Neural crest cell (in vitro differentiated cells): ENCODE data around the gene MAP1B. TPM values are rescaled to one million over a fixed set of nuclear protein-coding genes. Genes with fewer than 3 reads are reported as not detected.
"Not testable (repeated sequence)": the region's sequence is repeated elsewhere in the genome, so short reads cannot be mapped to it uniquely, and the experiment has no call there.

Source experiments
- DNase-seq: peaks from one replicate; pipeline ENCODE4 v3.0.0; 2021; ENCODE audit warnings: low read depth, mixed read lengths, low spot score
- H3K27ac Mint-ChIP-seq: one replicate; pipeline ENCODE4 v1.8.0; 2021; ENCODE audit warnings: mild to moderate bottlenecking, mixed read lengths; ENCODE audit not compliant: unreplicated experiment
- H3K27me3 Mint-ChIP-seq: 2 replicates; pipeline ENCODE4 v1.8.0; 2021; ENCODE audit warnings: low read depth, mild to moderate bottlenecking, mixed read lengths
- H3K36me3 Mint-ChIP-seq: 2 replicates; pipeline ENCODE4 v1.8.0; 2021; ENCODE audit warnings: low read depth, mild to moderate bottlenecking, mixed read lengths
- H3K4me1 Mint-ChIP-seq: 2 replicates; pipeline ENCODE4 v1.8.0; 2021; ENCODE audit warnings: mixed read lengths
- H3K4me3 Mint-ChIP-seq: one replicate; pipeline ENCODE4 v1.8.0; 2021; ENCODE audit warnings: mild to moderate bottlenecking, mixed read lengths
- H3K9me3 Mint-ChIP-seq: 2 replicates; pipeline ENCODE4 v1.8.0; 2021; ENCODE audit warnings: mixed read lengths
- CTCF ChIP-seq: fragments of 200-600 bp; sonication (generic); conservative IDR thresholded peaks from 2 replicates; pipeline ENCODE4 v1.5.0; 2021; ENCODE audit warnings: antibody characterized with exemption, mild to moderate bottlenecking
- total RNA-seq: library from RNA; stranded (reverse); gene quantifications from 2 replicates; pipeline ENCODE4 v1.2.1, GENCODE V29; 2021

Gene MAP1B
- total RNA-seq, 1 donor from 2014 or later, result 256 TPM

- TF ChIP-seq CTCF, result no peak
- Mint-ChIP-seq H3K27ac (no peak overlapping the region), H3K27me3 (no peaks in the 10 kb centered on the region), H3K4me3 (no peak overlapping the region), H3K36me3 (peaks cover 11% of the 10 kb centered on the region), H3K9me3 (no peaks in the 10 kb centered on the region), H3K4me1 (peaks cover 42% of the 10 kb centered on the region)
- DNase-seq, result no peak
Measured at GRCh38 chr5:72167804-72168203, 60.5 kb downstream of the MAP1B start.

- peak overlapping the region; percentile 4 for H3K4me3 Mint-ChIP-seq
- no peak for DNase-seq
- no peak overlapping the region for H3K27ac Mint-ChIP-seq
- H3K9me3 Mint-ChIP-seq, result no peaks in the 10 kb centered on the region
- no peak for TF ChIP-seq CTCF
- H3K27me3 Mint-ChIP-seq, result no peaks in the 10 kb centered on the region
- peaks cover 5% of the 10 kb centered on the region for H3K36me3 Mint-ChIP-seq
- H3K4me1 Mint-ChIP-seq, result peaks cover 35% of the 10 kb centered on the region
Measured at GRCh38 chr5:72170101-72170500, 62.8 kb downstream of the MAP1B start.

GRCh38 chr5:72171181-72171580 is 63.9 kb downstream of the MAP1B start:
- not testable (repeated sequence) for H3K27me3 Mint-ChIP-seq, H3K4me3 Mint-ChIP-seq, H3K27ac Mint-ChIP-seq, H3K9me3 Mint-ChIP-seq, DNase-seq
- Mint-ChIP-seq H3K4me1 (peaks cover 36% of the 10 kb centered on the region), H3K36me3 (peaks cover 11% of the 10 kb centered on the region)

- H3K27me3 Mint-ChIP-seq, result no peaks in the 10 kb centered on the region
- no peak for TF ChIP-seq CTCF
- no peak for DNase-seq
- H3K4me1 Mint-ChIP-seq, result peaks cover 36% of the 10 kb centered on the region
- H3K36me3 Mint-ChIP-seq, result peaks cover 11% of the 10 kb centered on the region
- H3K4me3 Mint-ChIP-seq, result no peak overlapping the region
- no peak overlapping the region for H3K27ac Mint-ChIP-seq
- H3K9me3 Mint-ChIP-seq, result no peaks in the 10 kb centered on the region
Measured at GRCh38 chr5:72171667-72172066, 64.4 kb downstream of the MAP1B start.

- Mint-ChIP-seq H3K36me3 (peaks cover 11% of the 10 kb centered on the region), H3K4me3 (no peak overlapping the region), H3K27ac (no peak overlapping the region), H3K4me1 (peaks cover 38% of the 10 kb centered on the region), H3K27me3 (no peaks in the 10 kb centered on the region), H3K9me3 (no peaks in the 10 kb centered on the region)
- no peak for DNase-seq
- TF ChIP-seq CTCF, result no peak
Measured at GRCh38 chr5:72172786-72173185, 65.5 kb downstream of the MAP1B start.

- peaks cover 67% of the 10 kb centered on the region for H3K4me1 Mint-ChIP-seq
- no peaks in the 10 kb centered on the region for H3K9me3 Mint-ChIP-seq
- H3K4me3 Mint-ChIP-seq, result peak overlapping the region; percentile 28
- H3K36me3 Mint-ChIP-seq, result peaks cover 14% of the 10 kb centered on the region
- TF ChIP-seq CTCF, result no peak
- H3K27me3 Mint-ChIP-seq, result no peaks in the 10 kb centered on the region
- H3K27ac Mint-ChIP-seq, result no peak overlapping the region
- no peak for DNase-seq
Measured at GRCh38 chr5:72177538-72177937, 70.3 kb downstream of the MAP1B start.
